Measurements from ENCODE around the gene PHETA1.

DNA sequence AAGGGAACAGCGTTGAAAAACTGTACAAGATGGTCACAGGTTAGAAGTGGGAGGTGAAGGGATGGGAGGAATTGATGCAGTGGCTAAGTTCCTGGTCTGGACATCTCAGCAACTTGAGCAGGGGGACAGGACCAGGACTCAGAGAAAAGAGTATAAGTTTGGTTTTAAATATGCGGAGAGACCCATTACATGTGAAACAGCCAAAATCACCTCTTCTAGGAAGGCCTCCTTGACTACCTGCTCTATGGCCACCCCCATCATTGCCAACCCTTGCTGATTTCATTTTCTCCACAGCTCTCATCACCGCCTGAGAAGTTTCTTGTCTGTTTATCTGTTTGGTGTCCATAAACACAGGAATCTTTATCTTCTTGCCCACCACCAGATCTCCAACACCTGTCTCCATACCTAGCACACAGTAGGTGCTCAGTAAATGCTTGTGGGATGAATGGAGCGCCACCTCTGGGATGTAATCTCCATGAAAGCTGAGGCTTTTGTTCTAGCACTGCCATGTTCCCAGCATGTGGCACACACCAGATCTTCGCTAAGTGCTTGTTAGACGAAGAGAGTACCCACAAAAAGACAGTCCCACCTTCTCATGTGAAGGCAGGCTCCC lies 11.2 kb upstream of the PHETA1 start:
- TF ChIP-seq, protein P1, sequence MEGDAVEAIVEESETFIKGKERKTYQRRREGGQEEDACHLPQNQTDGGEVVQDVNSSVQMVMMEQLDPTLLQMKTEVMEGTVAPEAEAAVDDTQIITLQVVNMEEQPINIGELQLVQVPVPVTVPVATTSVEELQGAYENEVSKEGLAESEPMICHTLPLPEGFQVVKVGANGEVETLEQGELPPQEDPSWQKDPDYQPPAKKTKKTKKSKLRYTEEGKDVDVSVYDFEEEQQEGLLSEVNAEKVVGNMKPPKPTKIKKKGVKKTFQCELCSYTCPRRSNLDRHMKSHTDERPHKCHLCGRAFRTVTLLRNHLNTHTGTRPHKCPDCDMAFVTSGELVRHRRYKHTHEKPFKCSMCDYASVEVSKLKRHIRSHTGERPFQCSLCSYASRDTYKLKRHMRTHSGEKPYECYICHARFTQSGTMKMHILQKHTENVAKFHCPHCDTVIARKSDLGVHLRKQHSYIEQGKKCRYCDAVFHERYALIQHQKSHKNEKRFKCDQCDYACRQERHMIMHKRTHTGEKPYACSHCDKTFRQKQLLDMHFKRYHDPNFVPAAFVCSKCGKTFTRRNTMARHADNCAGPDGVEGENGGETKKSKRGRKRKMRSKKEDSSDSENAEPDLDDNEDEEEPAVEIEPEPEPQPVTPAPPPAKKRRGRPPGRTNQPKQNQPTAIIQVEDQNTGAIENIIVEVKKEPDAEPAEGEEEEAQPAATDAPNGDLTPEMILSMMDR (IDR thresholded peaks at IDR 0.05) = no peak
- no peak for TF ChIP-seq POLR2A (IDR thresholded peaks at IDR 0.05)
